Skin epidermis (tissue), 12 donors: ENCODE results near the gene PCSK7.

Experiments
- H3K27ac ChIP-seq, 21 experiments: fragments of 200-600 bp; sonication (generic) in 11 of 21; one replicate each; pipeline ENCODE4 v1.5.0; 2020; ENCODE audit warnings: mild to moderate bottlenecking in 3 of 21, inconsistent platforms in 2 of 21, moderate library complexity in 2 of 21
- H3K4me3 ChIP-seq, 7 experiments: fragments of 200-600 bp; sonication (generic) in 2 of 7; one replicate each; pipeline ENCODE4 v1.5.0; 2020; ENCODE audit warnings: inconsistent platforms in 2 of 7, mild to moderate bottlenecking in 2 of 7, moderate library complexity in 1 of 7

The PCSK7 gene

GRCh38 chr11:117201658-117202305, 30.1 kb downstream of the PCSK7 start:
- Histone ChIP-seq H3K4me3 (peak overlapping the region in 3 of 7 experiments; percentile 9 to 31 (median 28)), H3K27ac (peak overlapping the region in 10 of 21 experiments; percentile 0 to 81 (median 60))

DNA sequence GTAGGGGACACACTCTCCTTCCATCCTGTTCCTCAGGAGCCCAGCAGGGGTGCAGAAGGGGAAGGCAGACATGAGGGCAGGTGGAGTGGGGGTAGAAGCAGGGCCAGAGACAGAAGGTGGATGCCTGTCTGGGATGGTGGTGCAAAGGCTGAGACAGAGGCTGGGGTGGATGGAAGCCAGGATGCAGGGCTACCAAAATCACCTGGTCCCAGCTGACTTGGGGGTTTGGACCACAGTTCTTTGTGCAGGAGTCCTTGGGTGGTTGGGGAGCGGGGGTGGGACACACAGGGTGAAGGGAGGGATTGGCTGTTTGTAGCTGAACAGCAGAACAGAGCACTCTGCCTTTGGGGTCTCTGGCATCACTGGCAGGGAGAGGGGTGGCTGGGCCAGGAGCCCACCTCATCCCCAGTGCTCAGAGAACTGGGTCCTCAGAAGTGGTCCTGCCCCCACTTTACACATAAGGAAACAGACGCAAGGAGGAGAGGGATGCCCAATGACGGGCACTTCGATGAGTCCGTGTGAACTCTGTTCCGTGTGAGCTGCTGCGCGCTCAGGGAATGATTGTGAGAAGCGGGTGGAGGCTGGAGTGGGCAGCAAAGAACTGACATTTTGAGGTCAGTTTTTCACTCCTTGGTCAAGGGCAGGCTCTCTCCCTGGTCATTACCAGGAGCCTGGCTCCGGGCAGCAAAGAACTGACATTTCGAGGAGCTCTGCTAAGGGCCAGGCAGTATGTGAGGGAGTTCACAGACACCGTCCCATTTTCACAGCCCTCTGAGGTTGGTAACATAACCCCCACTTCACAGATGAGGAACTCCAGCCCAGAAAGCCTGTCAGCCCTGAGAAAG, 30.8 kb downstream of the PCSK7 start:
- Histone ChIP-seq H3K4me3 (peak overlapping the region in 5 of 7 experiments; percentile 14 to 31 (median 23)), H3K27ac (peak overlapping the region in 9 of 21 experiments; percentile 0 to 81 (median 61))

- peak overlapping the region in 16 of 21 experiments; percentile 51 to 88 (median 70) for H3K27ac ChIP-seq
- peak overlapping the region; percentile 1 to 31 (median 23) for H3K4me3 ChIP-seq
These were observed 31.7 kb downstream of the PCSK7 start for GRCh38 chr11:117199916-117200812.

- Histone ChIP-seq H3K27ac (peak within 1 kb of the TSS in 20 of 21 experiments; percentile 38 to 88 (median 70)), H3K4me3 (peak within 1 kb of the TSS; percentile 1 to 31 (median 23))
These were observed 32.6 kb downstream of the PCSK7 start, which contains the start of gene TAGLN for GRCh38 chr11:117199053-117199915. Gene TAGLN, plus strand, starts transcription at chr11:117199370. Its CDS starts 3,644 bp downstream, at chr11:117203014.

DNA sequence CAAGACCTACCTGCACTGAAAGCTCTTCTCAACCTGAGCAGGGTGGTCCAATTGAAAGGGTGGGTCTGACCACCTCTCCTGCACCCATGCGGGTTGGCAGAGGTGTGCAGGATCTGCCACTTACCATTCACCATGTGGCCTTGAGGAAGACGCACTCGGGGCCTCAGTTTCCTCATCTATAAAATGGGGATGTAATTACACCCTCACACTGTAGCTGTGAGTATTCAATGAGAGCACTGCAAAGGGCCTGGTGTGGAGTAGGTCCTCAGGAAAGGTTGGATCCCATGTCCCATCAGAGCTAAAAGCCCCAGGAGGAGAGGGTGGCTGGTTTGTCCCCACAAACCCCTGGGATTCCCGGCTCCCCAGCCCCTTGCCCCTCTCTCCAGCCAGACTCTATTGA, 33.3 kb downstream of the PCSK7 start:
- Histone ChIP-seq H3K27ac (peak overlapping the region in 17 of 21 experiments; percentile 12 to 88 (median 69)), H3K4me3 (peak overlapping the region in 3 of 7 experiments; percentile 14 to 31 (median 28))

DNA sequence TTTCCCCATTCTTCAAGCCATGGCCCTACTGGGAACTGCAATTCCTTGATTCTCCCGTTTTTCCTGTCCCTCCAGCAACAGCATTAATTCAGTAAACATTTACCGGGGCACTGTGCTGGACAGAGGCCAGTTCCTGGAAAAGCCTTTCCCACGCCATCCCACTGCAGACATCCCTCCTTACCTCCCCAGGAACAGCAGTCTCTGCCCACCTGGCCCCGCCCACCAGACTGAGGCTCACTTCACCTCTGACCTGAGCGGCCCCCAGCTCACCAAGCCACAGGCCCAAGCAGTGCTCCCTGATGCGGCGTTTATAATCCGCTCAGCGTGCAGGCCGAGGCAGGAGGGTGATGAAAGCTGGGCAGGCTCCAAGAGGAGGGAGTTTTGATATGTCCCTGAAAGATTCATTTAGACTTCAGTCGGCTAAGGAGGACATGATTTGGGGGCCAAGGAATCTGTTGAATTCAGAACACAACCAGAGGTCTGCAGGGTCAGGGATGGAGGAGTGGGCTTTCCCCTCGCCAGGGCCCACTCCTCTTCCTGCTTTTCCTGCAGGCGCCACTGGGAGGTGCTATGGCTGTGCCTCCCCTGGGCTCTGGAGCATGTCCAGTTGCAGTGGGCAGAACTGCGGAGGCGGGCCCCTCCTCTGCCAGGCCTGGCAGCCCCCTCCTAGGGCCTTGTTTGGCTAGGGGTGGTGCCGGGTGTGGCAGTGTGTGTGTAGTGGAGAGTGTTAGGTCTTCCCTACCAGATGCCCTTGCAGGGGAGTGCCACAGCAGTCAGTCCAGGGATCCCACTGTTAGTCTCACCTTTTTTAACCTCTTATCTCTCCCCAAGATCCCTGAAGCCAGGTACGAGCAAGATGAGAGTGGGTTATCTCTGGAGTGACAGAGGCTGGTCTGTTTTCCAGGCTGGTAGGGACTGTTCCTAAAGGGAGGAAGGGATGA, 34.1 kb downstream of the PCSK7 start:
- Histone ChIP-seq H3K27ac (peak overlapping the region in 11 of 21 experiments; percentile 12 to 88 (median 74)), H3K4me3 (no peak overlapping the region)

DNA sequence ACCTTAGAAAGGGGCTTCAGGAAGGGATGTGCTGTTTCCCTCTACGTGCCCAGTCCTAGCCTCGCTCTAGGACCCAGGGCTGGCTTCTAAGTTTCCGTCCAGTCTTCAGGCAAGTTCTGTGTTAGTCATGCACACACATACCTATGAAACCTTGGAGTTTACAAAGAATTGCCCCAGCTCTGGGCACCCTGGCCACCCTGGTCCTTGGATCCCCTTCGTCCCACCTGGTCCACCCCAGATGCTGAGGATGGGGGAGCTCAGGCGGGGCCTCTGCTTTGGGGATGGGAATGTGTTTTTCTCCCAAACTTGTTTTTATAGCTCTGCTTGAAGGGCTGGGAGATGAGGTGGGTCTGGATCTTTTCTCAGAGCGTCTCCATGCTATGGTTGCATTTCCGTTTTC, 34.9 kb downstream of the PCSK7 start:
- Histone ChIP-seq H3K4me3 (no peak overlapping the region), H3K27ac (no peak overlapping the region)

GRCh38 chr11:117195761-117196160, 36.1 kb downstream of the PCSK7 start:
- Histone ChIP-seq H3K27ac (no peak overlapping the region), H3K4me3 (no peak overlapping the region)

DNA sequence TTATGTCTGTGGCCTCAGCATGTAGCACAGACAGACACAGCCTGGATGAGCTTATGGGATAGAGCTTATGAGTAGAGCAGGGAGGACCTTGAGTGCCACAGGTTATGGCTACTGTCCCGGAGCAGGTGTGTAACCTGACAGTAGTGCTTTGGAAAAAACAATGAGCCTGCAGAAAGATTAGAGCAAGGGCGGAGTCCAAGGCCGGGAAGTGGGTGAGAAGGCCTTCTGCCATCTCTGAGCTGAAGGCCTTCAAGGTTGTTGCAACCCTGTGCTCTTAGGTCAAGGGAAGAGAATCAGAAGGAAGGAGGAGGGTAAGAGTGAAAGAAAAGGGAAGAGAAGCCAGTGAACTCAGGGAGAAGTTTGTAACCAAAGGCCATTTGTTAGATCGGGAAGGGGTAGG, 36.6 kb downstream of the PCSK7 start:
- Histone ChIP-seq H3K27ac (no peak overlapping the region), H3K4me3 (no peak overlapping the region)

DNA sequence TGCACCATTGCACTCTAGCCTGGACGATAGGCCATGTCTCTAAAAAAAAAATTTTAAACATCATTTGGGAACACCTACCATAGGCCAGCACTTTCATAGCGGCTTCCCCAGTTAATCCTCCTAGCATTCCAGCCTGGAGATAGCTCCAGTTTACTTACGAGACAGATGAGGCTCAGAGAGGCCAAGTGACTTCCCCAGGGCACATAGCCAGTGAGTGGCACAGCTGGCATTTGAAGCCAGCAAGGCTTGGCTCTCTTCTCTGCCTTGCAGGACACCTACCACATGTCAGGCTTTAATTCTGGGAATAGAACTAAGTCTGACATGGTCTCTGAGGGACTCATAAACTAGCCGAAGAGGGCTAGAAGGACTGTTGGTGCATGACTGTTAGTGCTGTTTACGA, 37.6 kb downstream of the PCSK7 start:
- no peak overlapping the region for H3K4me3 ChIP-seq
- H3K27ac ChIP-seq = no peak overlapping the region

DNA sequence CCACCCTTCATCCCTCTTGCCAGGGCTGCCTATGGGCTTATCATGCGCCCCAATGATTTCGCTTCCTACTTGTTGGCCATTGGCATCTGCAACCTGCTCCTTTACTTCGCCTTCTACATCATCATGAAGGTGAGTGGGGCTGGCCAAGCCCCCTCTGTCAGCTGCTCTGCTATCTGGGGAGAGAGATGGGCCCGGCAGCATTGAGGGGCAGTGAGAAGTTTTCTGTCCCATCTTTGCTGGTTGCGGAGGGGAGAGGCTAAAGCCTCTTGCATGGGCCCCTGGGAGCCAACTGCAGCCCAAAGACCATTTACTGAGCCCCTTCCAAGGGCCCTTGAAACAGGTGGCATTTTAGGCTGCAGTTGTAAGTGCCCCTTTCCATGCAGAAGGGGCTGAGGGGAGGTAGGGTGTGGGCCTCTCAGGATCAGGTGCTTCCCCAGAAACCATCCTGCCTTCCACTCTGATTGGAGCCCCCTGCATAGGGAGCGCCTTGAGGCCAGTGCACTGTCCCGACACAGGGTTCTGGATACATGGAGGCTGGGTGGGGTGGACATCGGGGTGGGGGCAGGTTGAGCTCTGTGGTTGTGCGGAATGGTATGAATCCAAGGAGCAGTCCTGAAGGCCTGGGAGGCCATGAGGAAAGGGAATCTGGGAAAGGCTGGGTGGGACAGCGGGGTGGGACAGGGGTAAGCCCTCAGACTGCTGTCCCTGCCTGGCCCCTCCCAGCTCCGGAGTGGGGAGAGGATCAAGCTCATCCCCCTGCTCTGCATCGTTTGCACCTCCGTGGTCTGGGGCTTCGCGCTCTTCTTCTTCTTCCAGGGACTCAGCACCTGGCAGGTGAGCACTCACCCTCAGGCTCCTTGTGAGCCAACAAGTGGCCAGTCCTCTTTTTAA, 38.5 kb downstream of the PCSK7 start:
- H3K27ac ChIP-seq = no peak overlapping the region
- H3K4me3 ChIP-seq = no peak overlapping the region

GRCh38 chr11:117192401-117192875, 39.4 kb downstream of the PCSK7 start:
- Histone ChIP-seq H3K4me3 (no peak overlapping the region), H3K27ac (no peak overlapping the region)

- no peak overlapping the region for H3K27ac ChIP-seq
- no peak overlapping the region for H3K4me3 ChIP-seq
These were observed 40.0 kb downstream of the PCSK7 start for GRCh38 chr11:117191680-117192400.

DNA sequence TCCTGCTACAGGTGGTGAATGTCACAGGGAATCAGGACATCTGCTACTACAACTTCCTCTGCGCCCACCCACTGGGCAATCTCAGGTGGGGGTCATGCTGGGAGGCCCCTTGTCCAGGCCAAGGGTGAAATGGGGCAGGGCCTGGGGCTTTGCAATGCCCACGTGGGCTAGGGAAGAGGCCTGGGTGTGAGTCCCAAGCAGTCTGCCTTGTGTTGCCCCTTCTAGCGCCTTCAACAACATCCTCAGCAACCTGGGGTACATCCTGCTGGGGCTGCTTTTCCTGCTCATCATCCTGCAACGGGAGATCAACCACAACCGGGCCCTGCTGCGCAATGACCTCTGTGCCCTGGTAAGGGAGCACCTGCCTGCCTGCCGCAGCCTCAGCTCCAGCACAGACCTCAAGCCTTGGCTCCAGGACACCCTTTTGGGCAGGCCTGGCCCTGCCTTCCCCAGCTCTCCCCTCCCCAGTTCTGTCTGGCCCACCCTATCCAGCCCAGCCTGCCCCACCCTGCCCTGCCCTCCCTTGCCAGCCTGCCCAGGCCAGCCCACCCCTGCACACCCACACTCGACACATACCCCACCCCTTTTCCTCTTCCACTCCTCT, 41.8 kb downstream of the PCSK7 start:
- H3K27ac ChIP-seq = peak overlapping the region in 5 of 21 experiments; percentile 1 to 55 (median 47)
- no peak overlapping the region for H3K4me3 ChIP-seq

GRCh38 chr11:117189191-117189940, 42.5 kb downstream of the PCSK7 start:
- Histone ChIP-seq H3K27ac (peak overlapping the region in 5 of 21 experiments; percentile 42 to 57 (median 47)), H3K4me3 (no peak overlapping the region)
